SU-DHL-6 (cell line): ENCODE data around the gene EXOC3.

Source experiments
- H2AFZ ChIP-seq: fragments of 200-600 bp; sonication (generic); 2 replicates; pipeline ENCODE4 v1.6.1; 2014; ENCODE audit warnings: low read depth, mild to moderate bottlenecking, moderate library complexity, mixed read lengths, antibody characterized with exemption, low read length; ENCODE audit not compliant: severe bottlenecking
- H3F3A ChIP-seq: fragments of 200-600 bp; shearing (Covaris generic); 2 replicates; pipeline ENCODE4 v1.6.0; 2016; ENCODE audit warnings: antibody characterized with exemption, mild to moderate bottlenecking; ENCODE audit not compliant: insufficient read depth
- H3K27ac ChIP-seq: fragments of 200-600 bp; sonication (generic); 2 replicates; pipeline ENCODE4 v1.5.1; 2016; ENCODE audit warnings: low read depth, mild to moderate bottlenecking, low read length, moderate library complexity, mixed read lengths
- H3K27me3 ChIP-seq: fragments of 200-600 bp; sonication (generic), shearing (Covaris generic); 2 replicates; pipeline ENCODE4 v1.6.0; 2014; ENCODE audit warnings: mild to moderate bottlenecking, low read length
- H3K36me3 ChIP-seq: fragments of 200-600 bp; sonication (generic); 2 replicates; pipeline ENCODE4 v1.6.1; 2014; ENCODE audit warnings: mild to moderate bottlenecking, low read length, mixed read lengths
- H3K4me2 ChIP-seq: fragments of 300-600, 200-600 bp; shearing (Covaris generic), sonication (generic); 2 replicates; pipeline ENCODE4 v1.6.0; 2014; ENCODE audit warnings: low read length, low read depth, mild to moderate bottlenecking; ENCODE audit not compliant: poor library complexity, severe bottlenecking
- H3K4me3 ChIP-seq: fragments of 200-600 bp; sonication (generic); 2 replicates; pipeline ENCODE4 v1.5.1; 2014; ENCODE audit warnings: antibody characterized with exemption, low read length, mild to moderate bottlenecking, mixed read lengths; ENCODE audit not compliant: insufficient read depth, poor library complexity, severe bottlenecking
- H3K79me2 ChIP-seq: fragments of 200-600 bp; sonication (generic); 2 replicates; pipeline ENCODE4 v1.6.1; 2014; ENCODE audit warnings: mild to moderate bottlenecking, low read length, moderate library complexity; ENCODE audit not compliant: insufficient read depth
- H3K9ac ChIP-seq: fragments of 200-600 bp; sonication (generic); 2 replicates; pipeline ENCODE4 v1.7.0; 2014; ENCODE audit warnings: mild to moderate bottlenecking, low read length
- H3K9me2 ChIP-seq: fragments of 200-600 bp; sonication (generic); replicated peaks from 2 replicates; pipeline ENCODE4 v1.6.1; 2014; ENCODE audit warnings: low read length; ENCODE audit not compliant: insufficient read depth
- H3K9me3 ChIP-seq: fragments of 200-600 bp; sonication (generic); 2 replicates; pipeline ENCODE4 v1.6.1; 2014; ENCODE audit warnings: low read length, mixed read lengths; ENCODE audit not compliant: insufficient read depth
- H4K20me1 ChIP-seq: fragments of 200-600 bp; sonication (generic); 2 replicates; pipeline ENCODE4 v1.6.1; 2014; ENCODE audit warnings: low read depth, mild to moderate bottlenecking, antibody characterized with exemption, low read length, moderate library complexity, mixed read lengths
- CTCF ChIP-seq: fragments of 200-600 bp; sonication (generic); IDR thresholded peaks from one replicate; pipeline ENCODE4 v1.5.1; 2017; ENCODE audit warnings: antibody characterized with exemption, mild to moderate bottlenecking, low read length, moderate library complexity; ENCODE audit not compliant: insufficient read depth, poor library complexity, severe bottlenecking
- EZH2phosphoT487 ChIP-seq: fragments of 200-600 bp; sonication (generic), shearing (Covaris generic); conservative IDR thresholded peaks from 2 replicates; pipeline ENCODE4 v1.6.1; 2018; ENCODE audit warnings: mild to moderate bottlenecking, antibody characterized with exemption, low read length, moderate library complexity, mixed read lengths

Gene EXOC3

GRCh38 chr5:427415-428087, 15.4 kb upstream of the EXOC3 start:
- no peaks in the 10 kb centered on the region for H3K79me2 ChIP-seq
- H3K4me2 ChIP-seq = no peak overlapping the region
- no peaks in the 10 kb centered on the region for H3K9me2 ChIP-seq
- no peaks in the 10 kb centered on the region for H4K20me1 ChIP-seq
- H3K4me3 ChIP-seq = no peak overlapping the region
- no peaks in the 10 kb centered on the region for H3K27me3 ChIP-seq
- no peaks in the 10 kb centered on the region for H3K36me3 ChIP-seq
- no peak for TF ChIP-seq CTCF
- no peak for TF ChIP-seq EZH2phosphoT487
- H3K9me3 ChIP-seq = no peaks in the 10 kb centered on the region
- H2AFZ ChIP-seq = no peak overlapping the region
- H3K27ac ChIP-seq = no peak overlapping the region
- H3K9ac ChIP-seq = no peak overlapping the region
- peaks cover 4% of the 10 kb centered on the region; the same call in 1 of the 2 replicates for H3F3A ChIP-seq

- Histone ChIP-seq H4K20me1 (no peaks in the 10 kb centered on the region), H3K79me2 (no peaks in the 10 kb centered on the region), H3F3A (peaks cover 4% of the 10 kb centered on the region; the same call in 1 of the 2 replicates), H3K27ac (no peak overlapping the region), H3K9me2 (no peaks in the 10 kb centered on the region), H3K36me3 (no peaks in the 10 kb centered on the region), H3K4me3 (no peak overlapping the region), H3K4me2 (no peak overlapping the region), H3K9me3 (no peaks in the 10 kb centered on the region), H3K27me3 (no peaks in the 10 kb centered on the region), H3K9ac (no peak overlapping the region), H2AFZ (no peak overlapping the region)
- TF ChIP-seq EZH2phosphoT487 = no peak
- no peak for TF ChIP-seq CTCF
Measured at GRCh38 chr5:428219-428618, 14.8 kb upstream of the EXOC3 start.

- no peaks in the 10 kb centered on the region for H3K27me3 ChIP-seq
- H3K36me3 ChIP-seq = no peaks in the 10 kb centered on the region
- no peak overlapping the region for H3K27ac ChIP-seq
- peaks cover 4% of the 10 kb centered on the region; the same call in 1 of the 2 replicates for H3F3A ChIP-seq
- no peak for TF ChIP-seq CTCF
- no peak for TF ChIP-seq EZH2phosphoT487
- no peak overlapping the region for H3K4me3 ChIP-seq
- H3K9ac ChIP-seq = no peak overlapping the region
- H3K9me3 ChIP-seq = no peaks in the 10 kb centered on the region
- H3K9me2 ChIP-seq = no peaks in the 10 kb centered on the region
- no peak overlapping the region for H2AFZ ChIP-seq
- no peaks in the 10 kb centered on the region for H4K20me1 ChIP-seq
- H3K4me2 ChIP-seq = no peak overlapping the region
- H3K79me2 ChIP-seq = no peaks in the 10 kb centered on the region
Measured at GRCh38 chr5:428754-429452, 14.1 kb upstream of the EXOC3 start.
